Measurements from ENCODE around the gene DPT. TPM values are rescaled to one million over a fixed set of nuclear protein-coding genes. Genes with fewer than 3 reads are reported as not detected.

Gene DPT
- total and polyA plus RNA-seq, 2 of the 4 experiments (the other 2 are of a cell fraction), result not detected

DNA sequence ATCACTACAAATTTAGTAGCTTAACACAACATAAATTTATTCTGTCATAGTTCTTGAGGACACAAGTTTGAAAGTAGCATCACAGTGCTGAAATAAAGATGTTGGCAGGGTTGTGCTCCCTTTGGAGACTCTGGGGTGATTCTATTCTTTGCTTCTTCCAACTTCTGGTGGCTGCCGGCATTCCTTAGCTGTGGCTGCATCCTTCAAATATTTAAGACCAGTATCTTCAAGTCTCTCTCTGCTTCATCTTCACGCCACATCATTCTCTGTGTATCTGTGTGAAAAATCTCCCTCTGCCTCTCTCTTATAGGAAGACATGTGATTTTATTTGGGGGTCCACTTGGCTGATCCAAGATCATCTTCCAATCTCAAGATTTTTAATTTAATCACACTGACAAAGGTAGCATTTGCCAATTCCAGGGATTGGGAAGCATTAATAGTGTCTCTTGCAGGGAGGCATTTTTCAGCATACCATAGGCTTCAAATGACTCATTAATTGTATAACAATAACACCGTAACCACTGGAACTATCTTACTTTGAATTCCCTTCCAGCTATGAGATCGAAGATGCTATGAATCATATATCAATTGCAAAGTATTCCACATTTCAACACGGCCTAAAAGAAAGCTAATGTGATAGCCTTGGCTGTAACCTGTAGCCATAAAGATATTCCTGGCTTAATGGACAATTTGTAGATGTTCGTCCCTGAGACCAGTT, 74.6 kb downstream of the DPT start:
- no CpG with 5 or more reads among the region's 6 CpGs for WGBS, 2 experiments (ENCODE audit: extremely low coverage in 2 of 2, insufficient read length in 1 of 2)
- no peak overlapping the region for H3K9ac ChIP-seq (ENCODE audit: low read depth, low read length)

More for the DNA sequence above, 74.6 kb downstream of the DPT start:
- H4K5ac ChIP-seq (ENCODE audit: low read depth, low read length), result no peak overlapping the region
- H3K56ac ChIP-seq (ENCODE audit: extremely low read depth, insufficient read depth, low read length), result no peak overlapping the region
- H2AK9ac ChIP-seq (replicated peaks; ENCODE audit: low read depth, low read length, poor library complexity), result no peak overlapping the region
- BruUV-seq (replicated peaks), result no TSS peak
- no peak overlapping the region for H3K4me3 ChIP-seq (ENCODE audit: insufficient read depth, low read depth, low read length)
- dilution Hi-C loops (cut with HindIII; ENCODE audit: low sequenced_read_pairs, unreplicated experiment) (no loop called here), intact Hi-C loops (cut with micrococcal nuclease) (no loop called here), in situ Hi-C loops (cut with MboI; ENCODE audit: low sequenced_read_pairs) (no loop called here)
- no peaks in the 10 kb centered on the region for H3K79me1 ChIP-seq (ENCODE audit: low read depth in 1 of 2, low read length in 2 of 2)
- H2BK15ac ChIP-seq (ENCODE audit: low read depth, low read length), result no peak overlapping the region
- CTCF ChIA-PET, result no interaction called here
- no peak overlapping the region for H2BK120ac ChIP-seq (ENCODE audit: low read depth, low read length)
- H4K8ac ChIP-seq (ENCODE audit: low read depth in 2 of 2, low read length in 2 of 2), result no peak overlapping the region
- ATAC-seq (ENCODE audit: low read depth) (no peak), DNase-seq (no peak)
- H3K23ac ChIP-seq (ENCODE audit: low read depth, low read length), result no peak overlapping the region
- no peak overlapping the region for H3K4me2 ChIP-seq (ENCODE audit: low read depth, low read length)
- POLR2A ChIA-PET (ENCODE audit: unreplicated experiment), result no interaction called here
- no peak overlapping the region for H3K14ac ChIP-seq (replicated peaks; ENCODE audit: low read depth, low read length)
- no peak overlapping the region for H2BK5ac ChIP-seq (ENCODE audit: low read depth, low read length, poor library complexity, severe bottlenecking)
- H3K36me3 ChIP-seq (ENCODE audit: control insufficient read depth, insufficient read depth, low read length), result no peaks in the 10 kb centered on the region
- no peak overlapping the region for H2BK20ac ChIP-seq (ENCODE audit: low read depth, low read length)
- no peak overlapping the region for H3K27ac ChIP-seq (ENCODE audit: insufficient read depth, low read length)
- no peak overlapping the region for H2AK5ac ChIP-seq (ENCODE audit: low read depth, low read length)
- H4K91ac ChIP-seq (ENCODE audit: insufficient read depth, low read depth, low read length), result no peak overlapping the region
- TF ChIP-seq POLR2A (IDR thresholded peaks at IDR 0.05; ENCODE audit: low read depth, low read length) (no peak), MAZ (IDR thresholded peaks at IDR 0.05; ENCODE audit: borderline replicate concordance, low read depth, low read length) (no peak), MXI1 (IDR thresholded peaks at IDR 0.05; ENCODE audit: borderline replicate concordance, low read depth, low read length) (no peak), BHLHE40 (IDR thresholded peaks at IDR 0.05; ENCODE audit: low read depth, low read length) (no peak), NFE2L2 (IDR thresholded peaks at IDR 0.05; ENCODE audit: low read depth, low read length) (no peak), MAFK (IDR thresholded peaks at IDR 0.05; ENCODE audit: low read depth, low read length) (no peak), CEBPB (IDR thresholded peaks at IDR 0.05; ENCODE audit: low read depth, low read length) (no peak), RFX5 (IDR thresholded peaks at IDR 0.05; ENCODE audit: low read depth, low read length) (no peak), RCOR1 (IDR thresholded peaks at IDR 0.05; ENCODE audit: insufficient replicate concordance, low read length) (no peak), CHD1 (IDR thresholded peaks at IDR 0.05; ENCODE audit: low read depth, low read length) (no peak), SMC3 (IDR thresholded peaks at IDR 0.05; ENCODE audit: low read depth, low read length) (no peak), FOS (IDR thresholded peaks at IDR 0.05; ENCODE audit: low read depth, low read length) (no peak), RAD21 (IDR thresholded peaks at IDR 0.05; ENCODE audit: low read length) (no peak)
- TF ChIP-seq, protein P1, sequence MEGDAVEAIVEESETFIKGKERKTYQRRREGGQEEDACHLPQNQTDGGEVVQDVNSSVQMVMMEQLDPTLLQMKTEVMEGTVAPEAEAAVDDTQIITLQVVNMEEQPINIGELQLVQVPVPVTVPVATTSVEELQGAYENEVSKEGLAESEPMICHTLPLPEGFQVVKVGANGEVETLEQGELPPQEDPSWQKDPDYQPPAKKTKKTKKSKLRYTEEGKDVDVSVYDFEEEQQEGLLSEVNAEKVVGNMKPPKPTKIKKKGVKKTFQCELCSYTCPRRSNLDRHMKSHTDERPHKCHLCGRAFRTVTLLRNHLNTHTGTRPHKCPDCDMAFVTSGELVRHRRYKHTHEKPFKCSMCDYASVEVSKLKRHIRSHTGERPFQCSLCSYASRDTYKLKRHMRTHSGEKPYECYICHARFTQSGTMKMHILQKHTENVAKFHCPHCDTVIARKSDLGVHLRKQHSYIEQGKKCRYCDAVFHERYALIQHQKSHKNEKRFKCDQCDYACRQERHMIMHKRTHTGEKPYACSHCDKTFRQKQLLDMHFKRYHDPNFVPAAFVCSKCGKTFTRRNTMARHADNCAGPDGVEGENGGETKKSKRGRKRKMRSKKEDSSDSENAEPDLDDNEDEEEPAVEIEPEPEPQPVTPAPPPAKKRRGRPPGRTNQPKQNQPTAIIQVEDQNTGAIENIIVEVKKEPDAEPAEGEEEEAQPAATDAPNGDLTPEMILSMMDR (conservative IDR thresholded peaks at IDR 0.05; ENCODE audit: low read depth, low read length), result no peak
- TF ChIP-seq, protein P2, sequence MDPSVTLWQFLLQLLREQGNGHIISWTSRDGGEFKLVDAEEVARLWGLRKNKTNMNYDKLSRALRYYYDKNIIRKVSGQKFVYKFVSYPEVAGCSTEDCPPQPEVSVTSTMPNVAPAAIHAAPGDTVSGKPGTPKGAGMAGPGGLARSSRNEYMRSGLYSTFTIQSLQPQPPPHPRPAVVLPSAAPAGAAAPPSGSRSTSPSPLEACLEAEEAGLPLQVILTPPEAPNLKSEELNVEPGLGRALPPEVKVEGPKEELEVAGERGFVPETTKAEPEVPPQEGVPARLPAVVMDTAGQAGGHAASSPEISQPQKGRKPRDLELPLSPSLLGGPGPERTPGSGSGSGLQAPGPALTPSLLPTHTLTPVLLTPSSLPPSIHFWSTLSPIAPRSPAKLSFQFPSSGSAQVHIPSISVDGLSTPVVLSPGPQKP (IDR thresholded peaks at IDR 0.05; ENCODE audit: borderline replicate concordance, low read depth, low read length), result no peak
- TF ChIP-seq, protein P3, sequence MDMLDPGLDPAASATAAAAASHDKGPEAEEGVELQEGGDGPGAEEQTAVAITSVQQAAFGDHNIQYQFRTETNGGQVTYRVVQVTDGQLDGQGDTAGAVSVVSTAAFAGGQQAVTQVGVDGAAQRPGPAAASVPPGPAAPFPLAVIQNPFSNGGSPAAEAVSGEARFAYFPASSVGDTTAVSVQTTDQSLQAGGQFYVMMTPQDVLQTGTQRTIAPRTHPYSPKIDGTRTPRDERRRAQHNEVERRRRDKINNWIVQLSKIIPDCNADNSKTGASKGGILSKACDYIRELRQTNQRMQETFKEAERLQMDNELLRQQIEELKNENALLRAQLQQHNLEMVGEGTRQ (IDR thresholded peaks at IDR 0.05; ENCODE audit: low read depth, low read length), result no peak
- no peaks in the 10 kb centered on the region for H3K9me3 ChIP-seq (ENCODE audit: control insufficient read depth, insufficient read depth, low read length)
- H3K4ac ChIP-seq (ENCODE audit: low read depth, low read length), result no peak overlapping the region
- H3K27me3 ChIP-seq (ENCODE audit: control insufficient read depth, insufficient read depth, low read length), result no peaks in the 10 kb centered on the region
- no peaks in the 10 kb centered on the region for H3K9me1 ChIP-seq (ENCODE audit: insufficient read depth, low read length)
- H3K4me1 ChIP-seq (ENCODE audit: control insufficient read depth, insufficient read depth, low read length), result no peaks in the 10 kb centered on the region
- no peaks in the 10 kb centered on the region for H4K20me1 ChIP-seq (ENCODE audit: insufficient read depth, low read length)
- no peak overlapping the region for H3K18ac ChIP-seq (ENCODE audit: low read depth, low read length)
- H2AFZ ChIP-seq (replicated peaks; ENCODE audit: low read length, poor library complexity), result no peak overlapping the region
